ENCODE data around the gene LRP1B.

- no peak for TF ChIP-seq CTCF (IDR thresholded peaks at IDR 0.05 in 4 of 5, conservative IDR thresholded peaks at IDR 0.05 in 1 of 5)
- TF ChIP-seq POLR2A (IDR thresholded peaks at IDR 0.05) = no peak
Observed at GRCh38 chr2:141458351-141458750, 672.5 kb downstream of the LRP1B start.
